ENCODE measurements around the gene NDUFC2. TPM values are rescaled to one million over a fixed set of nuclear protein-coding genes. Genes with fewer than 3 reads are reported as not detected.
A peak's percentile ranks its signal among the peaks of the same experiment; 100 is the strongest.

NDUFC2 gene
- total and polyA plus RNA-seq, 2 of the 13 experiments (the other 11 are each of a cell fraction or from before 2014, with no cell fraction given): 256 to 363 TPM

DNA sequence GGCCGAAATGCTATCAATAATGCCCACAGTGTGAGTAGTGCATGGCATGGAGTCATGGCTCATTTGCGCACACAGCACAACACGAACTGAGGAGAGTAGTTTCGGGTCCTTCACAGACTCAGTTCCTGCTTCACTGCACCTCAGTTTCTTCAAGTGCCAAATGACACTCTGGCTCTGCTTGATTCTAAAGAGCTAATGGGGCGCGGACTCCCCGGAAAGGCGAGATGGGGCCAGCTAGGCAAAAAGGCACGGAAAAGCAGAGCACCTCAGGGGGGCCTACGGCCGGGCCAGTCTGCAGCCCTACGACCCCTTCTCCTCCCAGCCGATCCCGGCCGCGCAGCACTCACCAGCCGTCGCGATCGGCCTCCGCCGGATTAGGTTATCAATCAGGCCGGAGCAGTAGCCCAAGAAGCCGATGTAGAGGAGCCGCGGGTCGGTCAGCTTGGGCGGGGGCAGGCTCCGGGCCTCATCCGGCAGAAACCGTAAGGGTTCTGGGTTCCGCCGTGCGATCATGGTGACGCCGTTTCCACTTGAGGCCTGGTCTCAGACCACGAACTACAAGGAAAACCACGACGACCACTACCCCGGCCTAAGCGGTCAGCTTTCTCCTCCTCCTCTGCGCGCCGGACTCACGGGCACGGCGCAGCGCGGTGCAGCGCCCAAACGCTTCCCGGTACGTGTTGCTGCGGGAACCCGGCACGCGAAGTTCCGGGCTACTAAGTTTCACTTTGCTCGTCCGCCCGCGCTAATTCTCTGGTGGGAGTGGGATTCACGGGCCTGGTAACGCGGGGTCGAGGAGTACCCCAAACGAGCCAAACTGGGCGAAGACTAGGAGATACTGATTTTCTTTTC, at the start of gene NDUFC2 (continued):
- TF ChIP-seq ARID4A (CRISPR knock-in tag; IDR thresholded peaks at IDR 0.05; ENCODE audit: borderline replicate concordance): peak; percentile 95
- no peak for TF ChIP-seq ZNF710 (CRISPR knock-in tag; IDR thresholded peaks at IDR 0.05; ENCODE audit: borderline replicate concordance)
- TF ChIP-seq, protein P1, sequence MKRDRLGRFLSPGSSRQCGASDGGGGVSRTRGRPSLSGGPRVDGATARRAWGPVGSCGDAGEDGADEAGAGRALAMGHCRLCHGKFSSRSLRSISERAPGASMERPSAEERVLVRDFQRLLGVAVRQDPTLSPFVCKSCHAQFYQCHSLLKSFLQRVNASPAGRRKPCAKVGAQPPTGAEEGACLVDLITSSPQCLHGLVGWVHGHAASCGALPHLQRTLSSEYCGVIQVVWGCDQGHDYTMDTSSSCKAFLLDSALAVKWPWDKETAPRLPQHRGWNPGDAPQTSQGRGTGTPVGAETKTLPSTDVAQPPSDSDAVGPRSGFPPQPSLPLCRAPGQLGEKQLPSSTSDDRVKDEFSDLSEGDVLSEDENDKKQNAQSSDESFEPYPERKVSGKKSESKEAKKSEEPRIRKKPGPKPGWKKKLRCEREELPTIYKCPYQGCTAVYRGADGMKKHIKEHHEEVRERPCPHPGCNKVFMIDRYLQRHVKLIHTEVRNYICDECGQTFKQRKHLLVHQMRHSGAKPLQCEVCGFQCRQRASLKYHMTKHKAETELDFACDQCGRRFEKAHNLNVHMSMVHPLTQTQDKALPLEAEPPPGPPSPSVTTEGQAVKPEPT (CRISPR knock-in tag; IDR thresholded peaks at IDR 0.05; ENCODE audit: low read depth): 0 out of 2 replicates have a peak, but pooled peaks have one; percentile 78
- no peak for TF ChIP-seq ZNF3 (CRISPR knock-in tag; IDR thresholded peaks at IDR 0.05)
- 0 out of 2 replicates have a peak, but pooled peaks have one; percentile 49 for TF ChIP-seq ZNF24 (IDR thresholded peaks at IDR 0.05)
- TF ChIP-seq NR3C1 (CRISPR knock-in tag; IDR thresholded peaks at IDR 0.05): no peak
- peak; percentile 87 for TF ChIP-seq TAF15 (IDR thresholded peaks at IDR 0.05; ENCODE audit: low read depth, low read length, poor library complexity, severe bottlenecking)
- TF ChIP-seq, protein P2, sequence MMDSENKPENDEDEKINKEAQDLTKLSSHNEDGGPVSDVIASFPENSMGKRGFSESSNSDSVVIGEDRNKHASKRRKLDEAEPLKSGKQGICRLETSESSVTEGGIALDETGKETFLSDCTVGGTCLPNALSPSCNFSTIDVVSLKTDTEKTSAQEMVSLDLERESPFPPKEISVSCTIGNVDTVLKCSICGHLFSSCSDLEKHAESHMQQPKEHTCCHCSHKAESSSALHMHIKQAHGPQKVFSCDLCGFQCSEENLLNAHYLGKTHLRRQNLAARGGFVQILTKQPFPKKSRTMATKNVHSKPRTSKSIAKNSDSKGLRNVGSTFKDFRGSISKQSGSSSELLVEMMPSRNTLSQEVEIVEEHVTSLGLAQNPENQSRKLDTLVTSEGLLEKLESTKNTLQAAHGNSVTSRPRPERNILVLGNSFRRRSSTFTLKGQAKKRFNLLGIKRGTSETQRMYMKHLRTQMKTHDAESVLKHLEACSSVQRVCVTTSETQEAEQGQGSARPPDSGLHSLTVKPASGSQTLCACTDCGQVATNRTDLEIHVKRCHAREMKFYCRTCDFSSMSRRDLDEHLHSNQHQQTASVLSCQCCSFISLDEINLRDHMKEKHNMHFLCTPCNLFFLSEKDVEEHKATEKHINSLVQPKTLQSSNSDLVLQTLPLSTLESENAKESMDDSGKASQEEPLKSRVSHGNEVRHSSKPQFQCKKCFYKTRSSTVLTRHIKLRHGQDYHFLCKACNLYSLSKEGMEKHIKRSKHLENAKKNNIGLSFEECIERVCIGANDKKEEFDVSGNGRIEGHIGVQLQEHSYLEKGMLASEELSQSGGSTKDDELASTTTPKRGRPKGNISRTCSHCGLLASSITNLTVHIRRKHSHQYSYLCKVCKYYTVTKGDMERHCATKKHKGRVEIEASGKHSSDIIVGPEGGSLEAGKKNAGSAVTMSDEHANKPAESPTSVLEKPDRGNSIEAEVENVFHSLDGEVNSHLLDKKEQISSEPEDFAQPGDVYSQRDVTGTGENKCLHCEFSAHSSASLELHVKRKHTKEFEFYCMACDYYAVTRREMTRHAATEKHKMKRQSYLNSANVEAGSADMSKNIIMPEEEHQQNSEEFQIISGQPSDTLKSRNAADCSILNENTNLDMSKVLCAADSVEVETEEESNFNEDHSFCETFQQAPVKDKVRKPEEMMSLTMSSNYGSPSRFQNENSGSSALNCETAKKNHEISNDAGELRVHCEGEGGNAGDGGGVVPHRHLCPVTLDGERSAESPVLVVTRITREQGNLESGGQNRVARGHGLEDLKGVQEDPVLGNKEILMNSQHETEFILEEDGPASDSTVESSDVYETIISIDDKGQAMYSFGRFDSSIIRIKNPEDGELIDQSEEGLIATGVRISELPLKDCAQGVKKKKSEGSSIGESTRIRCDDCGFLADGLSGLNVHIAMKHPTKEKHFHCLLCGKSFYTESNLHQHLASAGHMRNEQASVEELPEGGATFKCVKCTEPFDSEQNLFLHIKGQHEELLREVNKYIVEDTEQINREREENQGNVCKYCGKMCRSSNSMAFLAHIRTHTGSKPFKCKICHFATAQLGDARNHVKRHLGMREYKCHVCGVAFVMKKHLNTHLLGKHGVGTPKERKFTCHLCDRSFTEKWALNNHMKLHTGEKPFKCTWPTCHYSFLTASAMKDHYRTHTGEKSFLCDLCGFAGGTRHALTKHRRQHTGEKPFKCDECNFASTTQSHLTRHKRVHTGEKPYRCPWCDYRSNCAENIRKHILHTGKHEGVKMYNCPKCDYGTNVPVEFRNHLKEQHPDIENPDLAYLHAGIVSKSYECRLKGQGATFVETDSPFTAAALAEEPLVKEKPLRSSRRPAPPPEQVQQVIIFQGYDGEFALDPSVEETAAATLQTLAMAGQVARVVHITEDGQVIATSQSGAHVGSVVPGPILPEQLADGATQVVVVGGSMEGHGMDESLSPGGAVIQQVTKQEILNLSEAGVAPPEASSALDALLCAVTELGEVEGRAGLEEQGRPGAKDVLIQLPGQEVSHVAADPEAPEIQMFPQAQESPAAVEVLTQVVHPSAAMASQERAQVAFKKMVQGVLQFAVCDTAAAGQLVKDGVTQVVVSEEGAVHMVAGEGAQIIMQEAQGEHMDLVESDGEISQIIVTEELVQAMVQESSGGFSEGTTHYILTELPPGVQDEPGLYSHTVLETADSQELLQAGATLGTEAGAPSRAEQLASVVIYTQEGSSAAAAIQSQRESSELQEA (CRISPR knock-in tag; IDR thresholded peaks at IDR 0.05; ENCODE audit: not compliant biosample characterization): peak; percentile 89
